H1 (cell line): ENCODE data around the gene CASZ1. TPM values are rescaled to one million over a fixed set of nuclear protein-coding genes. Genes with fewer than 3 reads are reported as not detected.

Source experiments
- CTCF ChIA-PET: fragments of 300-600 bp; sonication (Branson Sonifier 250); formaldehyde crosslinking; loops from one replicate; lab custom pipeline; 2021; ENCODE audit not compliant: partially characterized antibody; lab: Charles Lee
- POLR2A ChIA-PET: fragments of 300-600 bp; sonication (Branson Sonifier 250); formaldehyde crosslinking; loops from one replicate; lab custom pipeline; 2021; ENCODE audit warnings: inconsistent platforms; ENCODE audit not compliant: partially characterized antibody; lab: Charles Lee
- DNase-seq, 2 experiments: peaks; one replicate each; pipeline versions ENCODE4 v3.0.0 to v3.0.0-alpha.2; 2010 to 2022; ENCODE audit warnings: low spot score in 2 of 2, low read depth in 1 of 2, mixed read lengths in 1 of 2
- FAIRE-seq: peaks from 2 replicates; lab custom pipeline; 2011; peaks lifted over from hg19 to GRCh38; lab: Jason Lieb, UNC
- H2AFZ ChIP-seq: 2 replicates; pipeline ENCODE4 v1.8.1; 2012; ENCODE audit warnings: low read length, inconsistent platforms
- H2AK5ac ChIP-seq: 2 replicates; pipeline ENCODE4 v1.6.1; 2013; ENCODE audit warnings: low read depth, low read length
- H2BK120ac ChIP-seq: replicated peaks from 2 replicates; pipeline ENCODE3; 2013; ENCODE audit warnings: low read depth, low read length, inconsistent platforms
- H2BK12ac ChIP-seq: 2 replicates; pipeline ENCODE4 v1.6.1; 2013; ENCODE audit warnings: low read depth, low read length
- H2BK15ac ChIP-seq: 2 replicates; pipeline ENCODE4 v1.6.1; 2013; ENCODE audit warnings: low read length
- H2BK20ac ChIP-seq: 2 replicates; pipeline ENCODE4 v1.6.1; 2013; ENCODE audit warnings: low read length
- H2BK5ac ChIP-seq: 2 replicates; pipeline ENCODE4 v1.6.1; 2013; ENCODE audit warnings: low read depth, low read length
- H3K14ac ChIP-seq: 2 replicates; pipeline ENCODE4 v1.6.1; 2013; ENCODE audit warnings: inconsistent platforms; ENCODE audit not compliant: insufficient read length
- H3K18ac ChIP-seq: 2 replicates; pipeline ENCODE4 v1.6.1; 2013; ENCODE audit warnings: low read length; ENCODE audit errors: extremely low read depth
- H3K23ac ChIP-seq: 2 replicates; pipeline ENCODE4 v1.6.1; 2013; ENCODE audit warnings: inconsistent platforms; ENCODE audit not compliant: insufficient read length
- H3K23me2 ChIP-seq: 2 replicates; pipeline ENCODE4 v1.6.1; 2013; ENCODE audit warnings: low read depth, low read length
- H3K27ac ChIP-seq: 2 replicates; pipeline ENCODE4 v1.6.1; 2011; ENCODE audit warnings: low read depth, low read length, inconsistent platforms
- H3K27me3 ChIP-seq, 4 experiments: replicated peaks in 1 of 4; 1 replicate in 1 of 4; 2 replicates in 3 of 4; pipeline versions ENCODE4 v1.6.1 to v1.8.1; 2011 to 2013; ENCODE audit warnings: low read length in 3 of 4, mild to moderate bottlenecking in 3 of 4, inconsistent platforms in 2 of 4, mixed read lengths in 2 of 4, moderate library complexity in 1 of 4; ENCODE audit not compliant: control insufficient read depth in 3 of 4, insufficient read depth in 3 of 4; ENCODE audit errors: extremely low read depth in 1 of 4
- H3K36me3 ChIP-seq, 4 experiments: 2 replicates each; pipeline versions ENCODE4 v1.6.1 to v1.8.1; 2011 to 2013; ENCODE audit warnings: mild to moderate bottlenecking in 4 of 4, low read length in 3 of 4, moderate library complexity in 2 of 4, control low read depth in 1 of 4, inconsistent platforms in 1 of 4; ENCODE audit not compliant: insufficient read depth in 4 of 4, control insufficient read depth in 2 of 4
- H3K4ac ChIP-seq: replicated peaks from 2 replicates; pipeline ENCODE3; 2013; ENCODE audit warnings: low read length, low read depth, mixed read lengths, inconsistent platforms; ENCODE audit not compliant: insufficient read length
- H3K4me1 ChIP-seq, 4 experiments: replicated peaks in 1 of 4; 1 replicate in 1 of 4; 2 replicates in 3 of 4; pipeline versions ENCODE4 v1.6.1 to v1.8.1; 2011 to 2013; ENCODE audit warnings: low read length in 3 of 4, inconsistent platforms in 2 of 4, mixed read lengths in 1 of 4; ENCODE audit not compliant: insufficient read depth in 4 of 4, control insufficient read depth in 3 of 4
- H3K4me2 ChIP-seq, 2 experiments: 2 replicates each; pipeline versions ENCODE4 v1.6.1 to v1.8.1; 2011 to 2013; ENCODE audit warnings: low read depth in 2 of 2, low read length in 2 of 2, control low read depth in 1 of 2, inconsistent platforms in 1 of 2, mild to moderate bottlenecking in 1 of 2; ENCODE audit not compliant: insufficient read depth in 1 of 2
- H3K4me3 ChIP-seq, 4 experiments: fragments of 200-600, 300-600 bp in 1 of 4; sonication (generic), shearing (Covaris generic), sonication (Bioruptor Twin) in 1 of 4; 2 replicates each; pipeline versions ENCODE4 v1.5.1 to v1.8.1; 2011 to 2016; ENCODE audit warnings: low read length in 4 of 4, low read depth in 3 of 4, control low read depth in 2 of 4, inconsistent platforms in 2 of 4, mild to moderate bottlenecking in 2 of 4, mixed read lengths in 1 of 4, moderate library complexity in 1 of 4; ENCODE audit not compliant: insufficient read depth in 2 of 4; ENCODE audit errors: extremely low read depth in 1 of 4
- H3K56ac ChIP-seq: replicated peaks from 2 replicates; pipeline ENCODE3; 2013; ENCODE audit warnings: low read depth, mild to moderate bottlenecking, mixed read lengths, low read length, inconsistent platforms; ENCODE audit not compliant: insufficient read length
- H3K79me1 ChIP-seq: 2 replicates; pipeline ENCODE4 v1.6.1; 2013; ENCODE audit warnings: low read depth, low read length, control low read depth
- H3K79me2 ChIP-seq, 2 experiments: 2 replicates each; pipeline versions ENCODE4 v1.6.1 to v1.8.1; 2012 to 2013; ENCODE audit warnings: low read length in 2 of 2, mild to moderate bottlenecking in 2 of 2, inconsistent platforms in 1 of 2; ENCODE audit not compliant: insufficient read depth in 2 of 2, control insufficient read depth in 1 of 2
- H3K9ac ChIP-seq, 4 experiments: replicated peaks in 1 of 4; 1 replicate in 1 of 4; 2 replicates in 3 of 4; pipeline versions ENCODE4 v1.6.1 to v1.8.1; 2011 to 2013; ENCODE audit warnings: low read depth in 3 of 4, low read length in 3 of 4, control low read depth in 2 of 4, mild to moderate bottlenecking in 2 of 4, moderate library complexity in 2 of 4, inconsistent platforms in 1 of 4; ENCODE audit errors: extremely low read depth in 1 of 4
- H3K9me3 ChIP-seq, 2 experiments: 2 replicates each; pipeline versions ENCODE4 v1.6.1 to v1.8.1; 2012 to 2013; ENCODE audit warnings: mild to moderate bottlenecking in 2 of 2, moderate library complexity in 2 of 2, control low read depth in 1 of 2, inconsistent platforms in 1 of 2, low read depth in 1 of 2, low read length in 1 of 2, mixed read lengths in 1 of 2; ENCODE audit not compliant: insufficient read depth in 2 of 2
- H4K20me1 ChIP-seq, 2 experiments: replicated peaks in 1 of 2; 2 replicates each; pipeline versions ENCODE3 to v1.8.1; 2011 to 2013; ENCODE audit warnings: inconsistent platforms in 2 of 2, low read length in 2 of 2, mild to moderate bottlenecking in 1 of 2; ENCODE audit not compliant: insufficient read depth in 2 of 2, control insufficient read depth in 1 of 2
- H4K5ac ChIP-seq: 2 replicates; pipeline ENCODE4 v1.6.1; 2013; ENCODE audit warnings: low read length, low read depth, mixed read lengths, inconsistent platforms; ENCODE audit not compliant: insufficient read length
- H4K8ac ChIP-seq: 2 replicates; pipeline ENCODE4 v1.8.0; 2013; ENCODE audit warnings: mild to moderate bottlenecking, moderate library complexity, low read length, inconsistent platforms; ENCODE audit not compliant: insufficient read depth; ENCODE audit errors: extremely low read depth
- H4K91ac ChIP-seq: replicated peaks from 2 replicates; pipeline ENCODE3; 2013; ENCODE audit warnings: low read length, mixed read lengths, inconsistent platforms; ENCODE audit not compliant: insufficient read length
- E2F6 ChIP-seq: IDR thresholded peaks from 2 replicates; pipeline ENCODE4 v1.6.1; 2012; ENCODE audit warnings: inconsistent platforms
- NRF1 ChIP-seq: IDR thresholded peaks from 2 replicates; pipeline ENCODE4 v1.6.1; 2011; ENCODE audit warnings: mild to moderate bottlenecking, low read depth, low read length, improper control_type of control experiment
- SIN3A ChIP-seq, 2 experiments: IDR thresholded peaks in 1 of 2; conservative IDR thresholded peaks in 1 of 2; 2 replicates each; pipeline ENCODE4 v1.6.1; 2011 to 2012; ENCODE audit warnings: low read length in 2 of 2, improper control_type of control experiment in 1 of 2, low read depth in 1 of 2, mild to moderate bottlenecking in 1 of 2
- WGBS, 2 experiments: shearing (Covaris generic) in 1 of 2; methylation state at CpG; one replicate each; pipeline versions ENCODE4 v1.1.6 to v1.1.7; 2013 to 2015; ENCODE audit warnings: low lambda C conversion rate in 2 of 2, mixed read lengths in 2 of 2, inconsistent platforms in 1 of 2, low coverage in 1 of 2, missing lambda C conversion rate in 1 of 2; ENCODE audit not compliant: insufficient replicate concordance in 2 of 2, insufficient coverage in 1 of 2, insufficient read length in 1 of 2; ENCODE audit errors: extremely low coverage in 1 of 2, missing lambda C conversion rate in 1 of 2; 5-methylcytosine and 5-hydroxymethylcytosine counted together
- polyA plus RNA-seq, 7 experiments: library from polyadenylated mRNA; depleted of rRNA in 3 of 7; stranded (reverse) in 5 of 7; unstranded in 2 of 7; fragments of >200 nt in 5 of 7; fragments of 200-250 nt in 2 of 7; gene quantifications; 1 replicate in 5 of 7; 2 replicates in 1 of 7; 4 replicates in 1 of 7; pipeline versions ENCODE4 v1.2.1 to v1.2.3, GENCODE V29; 2011 to 2013; ENCODE audit warnings: missing spikeins in 2 of 7, mixed read lengths in 2 of 7
- total RNA-seq: library from RNA; stranded (reverse); fragmentation: NEBNext Ultra II Directional; extraction: Animal tissue kit (Norgen Biotek cat#: 25700); gene quantifications from 2 replicates; pipeline ENCODE4 v1.2.1, GENCODE V29; 2021

The CASZ1 gene
- total and polyA plus RNA-seq, 2 of the 8 experiments (the other 6 are each of a cell fraction or from before 2014, with no cell fraction given), result 4.4 to 7.7 TPM

GRCh38 chr1:10735563-10736305 is 60.7 kb downstream of the CASZ1 start:
- peak overlapping the region; percentile 10 for H4K91ac ChIP-seq
- H2BK15ac ChIP-seq, result no peak overlapping the region
- no peak overlapping the region for H2BK5ac ChIP-seq
- H2AK5ac ChIP-seq, result peak overlapping the region; percentile 59; the same call in 1 of the 2 replicates
- no peaks in the 10 kb centered on the region for H4K20me1 ChIP-seq
- H3K56ac ChIP-seq, result no peak overlapping the region
- H3K23ac ChIP-seq, result no peak overlapping the region
- no peak overlapping the region for H4K5ac ChIP-seq
- no peak overlapping the region; a peak in 2 of 8 replicates for H3K4me3 ChIP-seq
- no peaks in the 10 kb centered on the region for H3K9me3 ChIP-seq
- no peaks in the 10 kb centered on the region; the same call in none of the 2 replicates for H3K79me1 ChIP-seq
- no peak overlapping the region for H2BK120ac ChIP-seq
- H3K4me2 ChIP-seq, result peak overlapping the region in 1 of 2 experiments; percentile 27; a peak in 1 of 4 replicates
- no peaks in the 10 kb centered on the region for H3K27me3 ChIP-seq
- no peak for DNase-seq
- no peak overlapping the region for H3K9ac ChIP-seq
- no peak overlapping the region for H3K4ac ChIP-seq
- no peak for FAIRE-seq
- POLR2A ChIA-PET, result no interaction called here
- no peak overlapping the region for H2BK12ac ChIP-seq
- no peak overlapping the region for H3K27ac ChIP-seq
- H3K18ac ChIP-seq, result no peak overlapping the region; the same call in 1 of the 2 replicates
- no peak for TF ChIP-seq SIN3A (conservative IDR thresholded peaks at IDR 0.05 in 1 of 2, IDR thresholded peaks at IDR 0.05 in 1 of 2; ENCODE audit: low read depth in 1 of 2, low read length in 2 of 2)
- TF ChIP-seq E2F6, result no peak
- TF ChIP-seq NRF1, result no peak
- no peak overlapping the region for H2BK20ac ChIP-seq
- CTCF ChIA-PET, result interaction anchor here (0.9 to 2.7 kb wide), 6 partner anchors 10 to 51 kb away, joined by 3 to 10 read pairs (median 4); no protein-coding TSS in a partner anchor
- peaks cover 5 to 31% (median 20%) of the 10 kb centered on the region in 4 experiments for H3K4me1 ChIP-seq
- H3K14ac ChIP-seq, result no peak overlapping the region
- no peaks in the 10 kb centered on the region for H3K23me2 ChIP-seq
- 87% methylated on average over 9 of the region's 11 CpGs; no CpG with 5 or more reads in 1 of the 2 experiments for WGBS, 2 experiments
- 0 out of 2 replicates have a peak overlapping the region, but pooled peaks have one; percentile 82 for H4K8ac ChIP-seq
- H3K79me2 ChIP-seq, result no peaks in the 10 kb centered on the region
- H2AFZ ChIP-seq, result no peak overlapping the region
- H3K36me3 ChIP-seq, result no peaks in the 10 kb centered on the region
